H1 (cell line): ENCODE measurements around the gene FLT3. TPM values are rescaled to one million over a fixed set of nuclear protein-coding genes. Genes with fewer than 3 reads are reported as not detected.

ENCODE experiments used
- CTCF ChIA-PET: fragments of 300-600 bp; sonication (Branson Sonifier 250); formaldehyde crosslinking; loops from one replicate; lab custom pipeline; 2021; ENCODE audit not compliant: partially characterized antibody; lab: Charles Lee
- POLR2A ChIA-PET: fragments of 300-600 bp; sonication (Branson Sonifier 250); formaldehyde crosslinking; loops from one replicate; lab custom pipeline; 2021; ENCODE audit warnings: inconsistent platforms; ENCODE audit not compliant: partially characterized antibody; lab: Charles Lee
- DNase-seq, 2 experiments: peaks; one replicate each; pipeline versions ENCODE4 v3.0.0 to v3.0.0-alpha.2; 2010 to 2022; ENCODE audit warnings: low spot score in 2 of 2, low read depth in 1 of 2, mixed read lengths in 1 of 2
- FAIRE-seq: peaks from 2 replicates; lab custom pipeline; 2011; peaks lifted over from hg19 to GRCh38; lab: Jason Lieb, UNC
- H2AFZ ChIP-seq: 2 replicates; pipeline ENCODE4 v1.8.1; 2012; ENCODE audit warnings: low read length, inconsistent platforms
- H2AK5ac ChIP-seq: 2 replicates; pipeline ENCODE4 v1.6.1; 2013; ENCODE audit warnings: low read depth, low read length
- H2BK120ac ChIP-seq: replicated peaks from 2 replicates; pipeline ENCODE3; 2013; ENCODE audit warnings: low read depth, low read length, inconsistent platforms
- H2BK12ac ChIP-seq: 2 replicates; pipeline ENCODE4 v1.6.1; 2013; ENCODE audit warnings: low read depth, low read length
- H2BK15ac ChIP-seq: 2 replicates; pipeline ENCODE4 v1.6.1; 2013; ENCODE audit warnings: low read length
- H2BK20ac ChIP-seq: 2 replicates; pipeline ENCODE4 v1.6.1; 2013; ENCODE audit warnings: low read length
- H2BK5ac ChIP-seq: 2 replicates; pipeline ENCODE4 v1.6.1; 2013; ENCODE audit warnings: low read depth, low read length
- H3K14ac ChIP-seq: 2 replicates; pipeline ENCODE4 v1.6.1; 2013; ENCODE audit warnings: inconsistent platforms; ENCODE audit not compliant: insufficient read length
- H3K18ac ChIP-seq: 2 replicates; pipeline ENCODE4 v1.6.1; 2013; ENCODE audit warnings: low read length; ENCODE audit errors: extremely low read depth
- H3K23ac ChIP-seq: 2 replicates; pipeline ENCODE4 v1.6.1; 2013; ENCODE audit warnings: inconsistent platforms; ENCODE audit not compliant: insufficient read length
- H3K23me2 ChIP-seq: 2 replicates; pipeline ENCODE4 v1.6.1; 2013; ENCODE audit warnings: low read depth, low read length
- H3K27ac ChIP-seq: 2 replicates; pipeline ENCODE4 v1.6.1; 2011; ENCODE audit warnings: low read depth, low read length, inconsistent platforms
- H3K27me3 ChIP-seq, 4 experiments: replicated peaks in 1 of 4; 1 replicate in 1 of 4; 2 replicates in 3 of 4; pipeline versions ENCODE4 v1.6.1 to v1.8.1; 2011 to 2013; ENCODE audit warnings: low read length in 3 of 4, mild to moderate bottlenecking in 3 of 4, inconsistent platforms in 2 of 4, mixed read lengths in 2 of 4, moderate library complexity in 1 of 4; ENCODE audit not compliant: control insufficient read depth in 3 of 4, insufficient read depth in 3 of 4; ENCODE audit errors: extremely low read depth in 1 of 4
- H3K36me3 ChIP-seq, 4 experiments: 2 replicates each; pipeline versions ENCODE4 v1.6.1 to v1.8.1; 2011 to 2013; ENCODE audit warnings: mild to moderate bottlenecking in 4 of 4, low read length in 3 of 4, moderate library complexity in 2 of 4, control low read depth in 1 of 4, inconsistent platforms in 1 of 4; ENCODE audit not compliant: insufficient read depth in 4 of 4, control insufficient read depth in 2 of 4
- H3K4ac ChIP-seq: replicated peaks from 2 replicates; pipeline ENCODE3; 2013; ENCODE audit warnings: low read length, low read depth, mixed read lengths, inconsistent platforms; ENCODE audit not compliant: insufficient read length
- H3K4me1 ChIP-seq, 4 experiments: replicated peaks in 1 of 4; 1 replicate in 1 of 4; 2 replicates in 3 of 4; pipeline versions ENCODE4 v1.6.1 to v1.8.1; 2011 to 2013; ENCODE audit warnings: low read length in 3 of 4, inconsistent platforms in 2 of 4, mixed read lengths in 1 of 4; ENCODE audit not compliant: insufficient read depth in 4 of 4, control insufficient read depth in 3 of 4
- H3K4me2 ChIP-seq, 2 experiments: 2 replicates each; pipeline versions ENCODE4 v1.6.1 to v1.8.1; 2011 to 2013; ENCODE audit warnings: low read depth in 2 of 2, low read length in 2 of 2, control low read depth in 1 of 2, inconsistent platforms in 1 of 2, mild to moderate bottlenecking in 1 of 2; ENCODE audit not compliant: insufficient read depth in 1 of 2
- H3K4me3 ChIP-seq, 4 experiments: fragments of 200-600, 300-600 bp in 1 of 4; sonication (generic), shearing (Covaris generic), sonication (Bioruptor Twin) in 1 of 4; 2 replicates each; pipeline versions ENCODE4 v1.5.1 to v1.8.1; 2011 to 2016; ENCODE audit warnings: low read length in 4 of 4, low read depth in 3 of 4, control low read depth in 2 of 4, inconsistent platforms in 2 of 4, mild to moderate bottlenecking in 2 of 4, mixed read lengths in 1 of 4, moderate library complexity in 1 of 4; ENCODE audit not compliant: insufficient read depth in 2 of 4; ENCODE audit errors: extremely low read depth in 1 of 4
- H3K56ac ChIP-seq: replicated peaks from 2 replicates; pipeline ENCODE3; 2013; ENCODE audit warnings: low read depth, mild to moderate bottlenecking, mixed read lengths, low read length, inconsistent platforms; ENCODE audit not compliant: insufficient read length
- H3K79me1 ChIP-seq: 2 replicates; pipeline ENCODE4 v1.6.1; 2013; ENCODE audit warnings: low read depth, low read length, control low read depth
- H3K79me2 ChIP-seq, 2 experiments: 2 replicates each; pipeline versions ENCODE4 v1.6.1 to v1.8.1; 2012 to 2013; ENCODE audit warnings: low read length in 2 of 2, mild to moderate bottlenecking in 2 of 2, inconsistent platforms in 1 of 2; ENCODE audit not compliant: insufficient read depth in 2 of 2, control insufficient read depth in 1 of 2
- H3K9ac ChIP-seq, 4 experiments: replicated peaks in 1 of 4; 1 replicate in 1 of 4; 2 replicates in 3 of 4; pipeline versions ENCODE4 v1.6.1 to v1.8.1; 2011 to 2013; ENCODE audit warnings: low read depth in 3 of 4, low read length in 3 of 4, control low read depth in 2 of 4, mild to moderate bottlenecking in 2 of 4, moderate library complexity in 2 of 4, inconsistent platforms in 1 of 4; ENCODE audit errors: extremely low read depth in 1 of 4
- H3K9me3 ChIP-seq, 2 experiments: 2 replicates each; pipeline versions ENCODE4 v1.6.1 to v1.8.1; 2012 to 2013; ENCODE audit warnings: mild to moderate bottlenecking in 2 of 2, moderate library complexity in 2 of 2, control low read depth in 1 of 2, inconsistent platforms in 1 of 2, low read depth in 1 of 2, low read length in 1 of 2, mixed read lengths in 1 of 2; ENCODE audit not compliant: insufficient read depth in 2 of 2
- H4K20me1 ChIP-seq, 2 experiments: replicated peaks in 1 of 2; 2 replicates each; pipeline versions ENCODE3 to v1.8.1; 2011 to 2013; ENCODE audit warnings: inconsistent platforms in 2 of 2, low read length in 2 of 2, mild to moderate bottlenecking in 1 of 2; ENCODE audit not compliant: insufficient read depth in 2 of 2, control insufficient read depth in 1 of 2
- H4K5ac ChIP-seq: 2 replicates; pipeline ENCODE4 v1.6.1; 2013; ENCODE audit warnings: low read length, low read depth, mixed read lengths, inconsistent platforms; ENCODE audit not compliant: insufficient read length
- H4K8ac ChIP-seq: 2 replicates; pipeline ENCODE4 v1.8.0; 2013; ENCODE audit warnings: mild to moderate bottlenecking, moderate library complexity, low read length, inconsistent platforms; ENCODE audit not compliant: insufficient read depth; ENCODE audit errors: extremely low read depth
- H4K91ac ChIP-seq: replicated peaks from 2 replicates; pipeline ENCODE3; 2013; ENCODE audit warnings: low read length, mixed read lengths, inconsistent platforms; ENCODE audit not compliant: insufficient read length
- CBX8 ChIP-seq: fragments of 300-800, 300-1000 bp; sonication (generic); IDR thresholded peaks from 2 replicates; pipeline ENCODE4 v1.7.1; 2016; ENCODE audit warnings: low read depth, low read length, borderline replicate concordance
- EGR1 ChIP-seq: IDR thresholded peaks from 2 replicates; pipeline ENCODE4 v1.6.1; 2011; ENCODE audit warnings: low read depth, low read length, borderline replicate concordance
- EP300 ChIP-seq, 2 experiments: IDR thresholded peaks; 1 replicate in 1 of 2; 2 replicates in 1 of 2; pipeline ENCODE4 v1.6.1; 2011 to 2012; ENCODE audit warnings: low read depth in 2 of 2, low read length in 2 of 2, mild to moderate bottlenecking in 2 of 2, borderline replicate concordance in 1 of 2, inconsistent platforms in 1 of 2, moderate library complexity in 1 of 2
- KDM4A ChIP-seq: IDR thresholded peaks from one replicate; pipeline ENCODE4 v1.7.1; 2012; ENCODE audit warnings: low read depth, mild to moderate bottlenecking, moderate library complexity, low read length, inconsistent platforms; ENCODE audit not compliant: severe bottlenecking
- RAD21 ChIP-seq, 2 experiments: IDR thresholded peaks in 1 of 2; conservative IDR thresholded peaks in 1 of 2; 2 replicates each; pipeline ENCODE4 v1.6.1; 2011; ENCODE audit warnings: low read depth in 2 of 2, low read length in 2 of 2, improper control_type of control experiment in 1 of 2, inconsistent platforms in 1 of 2, mild to moderate bottlenecking in 1 of 2, moderate library complexity in 1 of 2
- RNF2 ChIP-seq: fragments of 200-900, 300-1000 bp; sonication (generic); IDR thresholded peaks from 2 replicates; pipeline ENCODE4 v1.7.1; 2016; ENCODE audit warnings: borderline replicate concordance, low read depth, mild to moderate bottlenecking, antibody characterized with exemption, low read length; ENCODE audit not compliant: poor library complexity, severe bottlenecking; ENCODE audit errors: missing control alignments
- SIX5 ChIP-seq: IDR thresholded peaks from 2 replicates; pipeline ENCODE4 v1.6.1; 2011; ENCODE audit warnings: mild to moderate bottlenecking, low read depth, low read length
- SP2 ChIP-seq: IDR thresholded peaks from 2 replicates; pipeline ENCODE4 v1.6.1; 2012; ENCODE audit warnings: mild to moderate bottlenecking, low read length, inconsistent platforms
- TBP ChIP-seq: IDR thresholded peaks from 2 replicates; pipeline ENCODE4 v1.6.1; 2011; ENCODE audit warnings: low read depth, low read length, improper control_type of control experiment
- TCF12 ChIP-seq: IDR thresholded peaks from 2 replicates; pipeline ENCODE4 v1.6.1; 2011; ENCODE audit warnings: low read depth, mild to moderate bottlenecking, low read length
- WGBS, 2 experiments: shearing (Covaris generic) in 1 of 2; methylation state at CpG; one replicate each; pipeline versions ENCODE4 v1.1.6 to v1.1.7; 2013 to 2015; ENCODE audit warnings: low lambda C conversion rate in 2 of 2, mixed read lengths in 2 of 2, inconsistent platforms in 1 of 2, low coverage in 1 of 2, missing lambda C conversion rate in 1 of 2; ENCODE audit not compliant: insufficient replicate concordance in 2 of 2, insufficient coverage in 1 of 2, insufficient read length in 1 of 2; ENCODE audit errors: extremely low coverage in 1 of 2, missing lambda C conversion rate in 1 of 2; 5-methylcytosine and 5-hydroxymethylcytosine counted together
- polyA plus RNA-seq, 7 experiments: library from polyadenylated mRNA; depleted of rRNA in 3 of 7; stranded (reverse) in 5 of 7; unstranded in 2 of 7; fragments of >200 nt in 5 of 7; fragments of 200-250 nt in 2 of 7; gene quantifications; 1 replicate in 5 of 7; 2 replicates in 1 of 7; 4 replicates in 1 of 7; pipeline versions ENCODE4 v1.2.1 to v1.2.3, GENCODE V29; 2011 to 2013; ENCODE audit warnings: missing spikeins in 2 of 7, mixed read lengths in 2 of 7
- total RNA-seq: library from RNA; stranded (reverse); fragmentation: NEBNext Ultra II Directional; extraction: Animal tissue kit (Norgen Biotek cat#: 25700); gene quantifications from 2 replicates; pipeline ENCODE4 v1.2.1, GENCODE V29; 2021

Gene FLT3
- total and polyA plus RNA-seq, 2 of the 8 experiments (the other 6 are each of a cell fraction or from before 2014, with no cell fraction given), result 0.44 to 0.71 TPM

GRCh38 chr13:28092431-28092830 is 7.9 kb downstream of the FLT3 start:
- DNase-seq (no peak), FAIRE-seq (no peak)
- ChIA-PET CTCF (no interaction called here), POLR2A (no interaction called here)
- Histone ChIP-seq H4K91ac (no peak overlapping the region), H2BK20ac (no peak overlapping the region), H3K14ac (no peak overlapping the region), H3K27me3 (no peaks in the 10 kb centered on the region; a peak in 1 of 7 replicates), H3K4me3 (no peak overlapping the region), H2BK5ac (no peak overlapping the region), H3K9ac (no peak overlapping the region), H3K4ac (no peak overlapping the region), H3K23ac (no peak overlapping the region), H4K20me1 (no peaks in the 10 kb centered on the region), H2AK5ac (no peak overlapping the region), H3K79me2 (no peaks in the 10 kb centered on the region), H3K9me3 (no peaks in the 10 kb centered on the region), H2AFZ (no peak overlapping the region), H3K18ac (no peak overlapping the region), H3K56ac (no peak overlapping the region), H3K79me1 (no peaks in the 10 kb centered on the region), H2BK15ac (no peak overlapping the region), H3K36me3 (no peaks in the 10 kb centered on the region), H2BK12ac (no peak overlapping the region), H2BK120ac (no peak overlapping the region), H3K27ac (no peak overlapping the region), H3K23me2 (no peaks in the 10 kb centered on the region), H3K4me1 (no peaks in the 10 kb centered on the region), H4K5ac (no peak overlapping the region), H3K4me2 (no peak overlapping the region), H4K8ac (no peak overlapping the region)
- 94% methylated on average over 2 of the region's 2 CpGs; no CpG with 5 or more reads in 1 of the 2 experiments for WGBS, 2 experiments
- TF ChIP-seq EGR1 (no peak), RNF2 (no peak), TCF12 (no peak), CBX8 (no peak), RAD21 (IDR thresholded peaks at IDR 0.05 in 1 of 2, conservative IDR thresholded peaks at IDR 0.05 in 1 of 2; ENCODE audit: low read depth in 2 of 2, low read length in 2 of 2) (no peak), SIX5 (no peak), KDM4A (no peak), TBP (no peak), EP300 (IDR thresholded peaks at IDR 0.05; ENCODE audit: borderline replicate concordance in 1 of 2, low read depth in 2 of 2, low read length in 2 of 2) (no peak), SP2 (no peak)
